Measurements from ENCODE around the gene HDLBP. TPM values are rescaled to one million over a fixed set of nuclear protein-coding genes. Genes with fewer than 3 reads are reported as not detected.

HDLBP gene
- total and polyA plus RNA-seq, 10 of the 15 experiments (the other 5 are each of a cell fraction or from before 2014, with no cell fraction given): 19.5 to 383 (median 249) TPM

GRCh38 chr2:241364781-241365180 lies 49.3 kb upstream of the HDLBP start:
- no peak for FAIRE-seq
- TF ChIP-seq IKZF2 (IDR thresholded peaks at IDR 0.05): no peak
- TF ChIP-seq PAX5 (IDR thresholded peaks at IDR 0.05; ENCODE audit: borderline replicate concordance, low read depth, low read length): no peak
- TF ChIP-seq STAT1 (conservative IDR thresholded peaks at IDR 0.05): no peak
- no peak for TF ChIP-seq CHD4 (IDR thresholded peaks at IDR 0.05)
- no peak for TF ChIP-seq KAT2A (conservative IDR thresholded peaks at IDR 0.05; ENCODE audit: control insufficient read depth, low read depth, low read length)
- no peak for TF ChIP-seq CBX5 (IDR thresholded peaks at IDR 0.05; ENCODE audit: low read depth)
- no peak for TF ChIP-seq GATAD2B (conservative IDR thresholded peaks at IDR 0.05; ENCODE audit: low read depth)
- no peak for TF ChIP-seq PRDM15 (CRISPR knock-in tag; IDR thresholded peaks at IDR 0.05)
- no peak for TF ChIP-seq MTA3 (IDR thresholded peaks at IDR 0.05; ENCODE audit: borderline replicate concordance, low read length)
- TF ChIP-seq MYB (IDR thresholded peaks at IDR 0.05; ENCODE audit: borderline replicate concordance, low read depth, low read length): no peak
- no peak for TF ChIP-seq POLR2AphosphoS5 (IDR thresholded peaks at IDR 0.05; ENCODE audit: low read length)
- no peak for TF ChIP-seq BMI1 (IDR thresholded peaks at IDR 0.05; ENCODE audit: borderline replicate concordance)
- TF ChIP-seq DPF2 (IDR thresholded peaks at IDR 0.05): no peak
- TF ChIP-seq ZNF622 (IDR thresholded peaks at IDR 0.05): no peak
- TF ChIP-seq MEF2A (IDR thresholded peaks at IDR 0.05; ENCODE audit: insufficient read depth, low read depth, low read length): no peak
- no peak for TF ChIP-seq KLF5 (IDR thresholded peaks at IDR 0.05; ENCODE audit: partially characterized antibody)
- no peak for TF ChIP-seq ATF2 (IDR thresholded peaks at IDR 0.05; ENCODE audit: low read length)
- no peak for TF ChIP-seq ZNF274 (IDR thresholded peaks at IDR 0.05; ENCODE audit: insufficient read depth, insufficient read length)
- H3K27ac ChIP-seq (ENCODE audit: control insufficient read depth, insufficient read depth): no peak overlapping the region
- no peak for ATAC-seq
- H3K9me3 ChIP-seq (replicated peaks; ENCODE audit: control insufficient read depth, insufficient read depth, low read length): no peaks in the 10 kb centered on the region
- no peak overlapping the region for H3K4me2 ChIP-seq (ENCODE audit: control insufficient read depth, insufficient read depth)
- H3K4me1 ChIP-seq (ENCODE audit: control insufficient read depth, insufficient read depth, low read length): peaks cover 35% of the 10 kb centered on the region
- BruUV-seq (replicated peaks): TSS peak; percentile 21
- DNase-seq (ENCODE audit: low read depth, low spot score): no peak
- peaks cover 80% of the 10 kb centered on the region for H3K79me2 ChIP-seq (ENCODE audit: control insufficient read depth, insufficient read depth, low read length)
- no peaks in the 10 kb centered on the region for H3K27me3 ChIP-seq (replicated peaks in 1 of 2; ENCODE audit: control insufficient read depth in 2 of 2, insufficient read depth in 2 of 2, low read length in 1 of 2)
- no peak overlapping the region for H3K9ac ChIP-seq (ENCODE audit: control insufficient read depth, insufficient read depth, low read length)
- POLR2A ChIA-PET: interaction anchor here (1.0 to 1.8 kb wide), 2 partner anchors 8 to 40 kb away, joined by 3 to 9 read pairs; no protein-coding TSS in a partner anchor
- no peaks in the 10 kb centered on the region for H4K20me1 ChIP-seq (ENCODE audit: control insufficient read depth, insufficient read depth)
- in situ Hi-C loops (cut with MboI) (no loop called here), intact Hi-C loops (cut with micrococcal nuclease; ENCODE audit: unreplicated experiment) (no loop called here)
- SMC1A ChIA-PET (ENCODE audit: uncharacterized antibody, unreplicated experiment): interaction anchor here (0.8 to 12.9 kb wide), 6 partner anchors 11 to 51 kb away, joined by 4 to 239 read pairs (median 6); no protein-coding TSS in a partner anchor
- H3K4me3 ChIP-seq: peak overlapping the region; percentile 4; the same call in 1 of the 2 replicates
- H2AFZ ChIP-seq (ENCODE audit: control insufficient read depth, low read depth, low read length): no peak overlapping the region
- no peaks in the 10 kb centered on the region for H3K36me3 ChIP-seq (ENCODE audit: control insufficient read depth in 2 of 2, insufficient read depth in 2 of 2, low read length in 1 of 2)
- 100% methylated on average over 2 of the region's 2 CpGs for WGBS (ENCODE audit: insufficient coverage, insufficient replicate concordance, low lambda C conversion rate, missing lambda C conversion rate)
- RAD21 ChIA-PET (ENCODE audit: unreplicated experiment): interaction anchor here (4.1 to 8.0 kb wide), 2 partner anchors 9 to 27 kb away, joined by 21 to 98 read pairs; no protein-coding TSS in a partner anchor
- CTCF ChIA-PET: interaction anchor here (6.3 kb wide), 1 partner anchor 27 kb away, joined by 55 read pairs; no protein-coding TSS in a partner anchor

Data from GM12878 (cell line).